GM21447 (cell line): ENCODE measurements around the gene CCDC24.

Experiments used
- ATAC-seq: cut with Tn5 transposase; IDR thresholded peaks from one replicate; pipeline ENCODE4 v1.9.1; 2021; ENCODE audit not compliant: unreplicated experiment

The CCDC24 gene

GRCh38 chr1:44021581-44022321 is 30.4 kb downstream of the CCDC24 start:
- no peak for ATAC-seq

GRCh38 chr1:44024031-44024902 is 32.9 kb downstream of the CCDC24 start:
- ATAC-seq = no peak

GRCh38 chr1:44024903-44025525 is 33.6 kb downstream of the CCDC24 start:
- ATAC-seq = no peak

- no peak for ATAC-seq
Measured at GRCh38 chr1:44025816-44026215, 34.4 kb downstream of the CCDC24 start.

- ATAC-seq = no peak
Measured at GRCh38 chr1:44027320-44027719, 35.9 kb downstream of the CCDC24 start.

- ATAC-seq = peak; percentile 17
Measured at GRCh38 chr1:44029260-44029910, 38.0 kb downstream of the CCDC24 start.

GRCh38 chr1:44029911-44030604 is 38.7 kb downstream of the CCDC24 start:
- ATAC-seq = peak; percentile 83

- ATAC-seq = peak; percentile 24
Measured at GRCh38 chr1:44030605-44031251, 39.3 kb downstream of the CCDC24 start.

GRCh38 chr1:44031252-44032169 is 40.1 kb downstream of the CCDC24 start, which contains the start of gene SLC6A9:
Gene SLC6A9 (minus strand): TSS chr1:44031462. CDS start chr1:44024277, 7,185 bp downstream.
- no peak for ATAC-seq

GRCh38 chr1:44032170-44032790 is 40.9 kb downstream of the CCDC24 start:
- ATAC-seq = no peak

- no peak for ATAC-seq
Measured at GRCh38 chr1:44033041-44033575, 41.7 kb downstream of the CCDC24 start.

GRCh38 chr1:44033756-44034155 is 42.4 kb downstream of the CCDC24 start:
- no peak for ATAC-seq

GRCh38 chr1:44034423-44034822 is 43.0 kb downstream of the CCDC24 start:
- no peak for ATAC-seq

- no peak for ATAC-seq
Measured at GRCh38 chr1:44034976-44035716, 43.7 kb downstream of the CCDC24 start.

- no peak for ATAC-seq
Measured at GRCh38 chr1:44035726-44036408, 44.5 kb downstream of the CCDC24 start.

- ATAC-seq = no peak
Measured at GRCh38 chr1:44036409-44037139, 45.2 kb downstream of the CCDC24 start.
